Parathyroid adenoma (tissue), 2 donors: ENCODE data around the gene ADGRV1.
"Not testable (repeated sequence)": the region's sequence is repeated elsewhere in the genome, so short reads cannot be mapped to it uniquely, and the experiment has no call there.

ENCODE experiments used
- H2AFZ ChIP-seq: fragments of 300-600 bp; sonication (generic); one replicate; pipeline ENCODE4 v1.7.0; 2017; ENCODE audit warnings: antibody characterized with exemption, mild to moderate bottlenecking
- H3K27ac ChIP-seq: fragments of 300-600 bp; sonication (generic); one replicate; pipeline ENCODE4 v1.7.0; 2017
- H3K27me3 ChIP-seq: fragments of 300-600 bp; sonication (generic); one replicate; pipeline ENCODE4 v1.7.0; 2017; ENCODE audit warnings: low read length; ENCODE audit not compliant: control insufficient read depth, insufficient read depth
- H3K36me3 ChIP-seq: fragments of 300-600 bp; sonication (generic); one replicate; pipeline ENCODE4 v1.7.0; 2017; ENCODE audit warnings: low read length; ENCODE audit not compliant: control insufficient read depth, insufficient read depth
- H3K4me1 ChIP-seq: fragments of 300-600 bp; sonication (generic); one replicate; pipeline ENCODE4 v1.7.0; 2017; ENCODE audit warnings: control low read depth
- H3K4me2 ChIP-seq: fragments of 300-600 bp; sonication (generic); one replicate; pipeline ENCODE4 v1.7.0; 2017; ENCODE audit warnings: low read length
- H3K4me3 ChIP-seq: fragments of 300-600 bp; sonication (generic); one replicate; pipeline ENCODE4 v1.7.0; 2017; ENCODE audit warnings: low read depth, low read length
- H3K79me2 ChIP-seq: fragments of 300-600 bp; sonication (generic); one replicate; pipeline ENCODE4 v1.7.0; 2017; ENCODE audit warnings: control low read depth
- H3K9ac ChIP-seq: fragments of 300-600 bp; sonication (generic); one replicate; pipeline ENCODE4 v1.7.0; 2017; ENCODE audit warnings: mild to moderate bottlenecking
- H3K9me3 ChIP-seq: fragments of 300-600 bp; sonication (generic); one replicate; pipeline ENCODE4 v1.7.0; 2017; ENCODE audit warnings: low read length; ENCODE audit not compliant: control insufficient read depth
- CTCF ChIP-seq: fragments of 300-600 bp; sonication (generic); IDR thresholded peaks from one replicate; pipeline ENCODE4 v1.7.0; 2017; ENCODE audit warnings: antibody characterized with exemption, mild to moderate bottlenecking
- donor health status: primary hyperparathyroidism.

Gene ADGRV1

GRCh38 chr5:90586469-90586868 lies 27.9 kb downstream of the ADGRV1 start:
- no peak overlapping the region for H3K9ac ChIP-seq
- H3K4me1 ChIP-seq: no peaks in the 10 kb centered on the region
- no peak for TF ChIP-seq CTCF
- H3K79me2 ChIP-seq: no peaks in the 10 kb centered on the region
- H3K4me3 ChIP-seq: no peak overlapping the region
- no peaks in the 10 kb centered on the region for H3K9me3 ChIP-seq
- H3K27ac ChIP-seq: no peak overlapping the region
- H3K27me3 ChIP-seq: no peaks in the 10 kb centered on the region
- H2AFZ ChIP-seq: no peak overlapping the region
- H3K36me3 ChIP-seq: no peaks in the 10 kb centered on the region
- no peak overlapping the region for H3K4me2 ChIP-seq

GRCh38 chr5:90590170-90590569 lies 31.6 kb downstream of the ADGRV1 start:
- Histone ChIP-seq H3K9me3 (no peaks in the 10 kb centered on the region), H2AFZ (no peak overlapping the region), H3K79me2 (no peaks in the 10 kb centered on the region), H3K27me3 (no peaks in the 10 kb centered on the region), H3K4me1 (no peaks in the 10 kb centered on the region), H3K27ac (no peak overlapping the region), H3K36me3 (no peaks in the 10 kb centered on the region), H3K4me3 (no peak overlapping the region), H3K9ac (no peak overlapping the region), H3K4me2 (no peak overlapping the region)
- no peak for TF ChIP-seq CTCF

GRCh38 chr5:90593083-90593482 lies 34.5 kb downstream of the ADGRV1 start:
- H3K4me1 ChIP-seq, H3K4me2 ChIP-seq, H2AFZ ChIP-seq, H3K9ac ChIP-seq, H3K79me2 ChIP-seq, H3K27me3 ChIP-seq, H3K36me3 ChIP-seq, H3K4me3 ChIP-seq, H3K9me3 ChIP-seq, H3K27ac ChIP-seq: not testable (repeated sequence)

GRCh38 chr5:90595766-90596165 lies 37.2 kb downstream of the ADGRV1 start:
- H3K4me3 ChIP-seq: not testable (repeated sequence)

GRCh38 chr5:90598293-90598692 lies 39.7 kb downstream of the ADGRV1 start:
- Histone ChIP-seq H3K9ac (no peak overlapping the region), H3K79me2 (no peaks in the 10 kb centered on the region), H3K36me3 (no peaks in the 10 kb centered on the region), H3K9me3 (no peaks in the 10 kb centered on the region), H3K4me1 (no peaks in the 10 kb centered on the region), H3K4me3 (no peak overlapping the region), H3K4me2 (no peak overlapping the region), H3K27ac (no peak overlapping the region), H3K27me3 (no peaks in the 10 kb centered on the region), H2AFZ (no peak overlapping the region)
- no peak for TF ChIP-seq CTCF

More at GRCh38 chr5:90595766-90596165, 37.2 kb downstream of the ADGRV1 start:
- not testable (repeated sequence) for H3K27ac ChIP-seq, H3K9ac ChIP-seq, H3K79me2 ChIP-seq, H3K9me3 ChIP-seq, H3K36me3 ChIP-seq, H2AFZ ChIP-seq, H3K4me1 ChIP-seq, H3K27me3 ChIP-seq, H3K4me2 ChIP-seq

- H3K9ac ChIP-seq, H3K4me2 ChIP-seq, H3K36me3 ChIP-seq, H3K79me2 ChIP-seq, H3K27me3 ChIP-seq, H3K4me3 ChIP-seq, H3K4me1 ChIP-seq, H3K9me3 ChIP-seq, H3K27ac ChIP-seq, H2AFZ ChIP-seq: not testable (repeated sequence)
Measured at GRCh38 chr5:90600307-90600706, 41.7 kb downstream of the ADGRV1 start.
